H1 (cell line): Measurements from ENCODE around the gene TMEM150A. TPM values are rescaled to one million over a fixed set of nuclear protein-coding genes. Genes with fewer than 3 reads are reported as not detected.

ENCODE experiments used
- CTCF ChIA-PET: fragments of 300-600 bp; sonication (Branson Sonifier 250); formaldehyde crosslinking; loops from one replicate; lab custom pipeline; 2021; ENCODE audit not compliant: partially characterized antibody; lab: Charles Lee
- POLR2A ChIA-PET: fragments of 300-600 bp; sonication (Branson Sonifier 250); formaldehyde crosslinking; loops from one replicate; lab custom pipeline; 2021; ENCODE audit warnings: inconsistent platforms; ENCODE audit not compliant: partially characterized antibody; lab: Charles Lee
- DNase-seq, 2 experiments: peaks; one replicate each; pipeline versions ENCODE4 v3.0.0 to v3.0.0-alpha.2; 2010 to 2022; ENCODE audit warnings: low spot score in 2 of 2, low read depth in 1 of 2, mixed read lengths in 1 of 2
- FAIRE-seq: peaks from 2 replicates; lab custom pipeline; 2011; peaks lifted over from hg19 to GRCh38; lab: Jason Lieb, UNC
- H2AFZ ChIP-seq: 2 replicates; pipeline ENCODE4 v1.8.1; 2012; ENCODE audit warnings: low read length, inconsistent platforms
- H2AK5ac ChIP-seq: 2 replicates; pipeline ENCODE4 v1.6.1; 2013; ENCODE audit warnings: low read depth, low read length
- H2BK120ac ChIP-seq: replicated peaks from 2 replicates; pipeline ENCODE3; 2013; ENCODE audit warnings: low read depth, low read length, inconsistent platforms
- H2BK12ac ChIP-seq: 2 replicates; pipeline ENCODE4 v1.6.1; 2013; ENCODE audit warnings: low read depth, low read length
- H2BK15ac ChIP-seq: 2 replicates; pipeline ENCODE4 v1.6.1; 2013; ENCODE audit warnings: low read length
- H2BK20ac ChIP-seq: 2 replicates; pipeline ENCODE4 v1.6.1; 2013; ENCODE audit warnings: low read length
- H2BK5ac ChIP-seq: 2 replicates; pipeline ENCODE4 v1.6.1; 2013; ENCODE audit warnings: low read depth, low read length
- H3K14ac ChIP-seq: 2 replicates; pipeline ENCODE4 v1.6.1; 2013; ENCODE audit warnings: inconsistent platforms; ENCODE audit not compliant: insufficient read length
- H3K18ac ChIP-seq: 2 replicates; pipeline ENCODE4 v1.6.1; 2013; ENCODE audit warnings: low read length; ENCODE audit errors: extremely low read depth
- H3K23ac ChIP-seq: 2 replicates; pipeline ENCODE4 v1.6.1; 2013; ENCODE audit warnings: inconsistent platforms; ENCODE audit not compliant: insufficient read length
- H3K23me2 ChIP-seq: 2 replicates; pipeline ENCODE4 v1.6.1; 2013; ENCODE audit warnings: low read depth, low read length
- H3K27ac ChIP-seq: 2 replicates; pipeline ENCODE4 v1.6.1; 2011; ENCODE audit warnings: low read depth, low read length, inconsistent platforms
- H3K27me3 ChIP-seq, 4 experiments: replicated peaks in 1 of 4; 1 replicate in 1 of 4; 2 replicates in 3 of 4; pipeline versions ENCODE4 v1.6.1 to v1.8.1; 2011 to 2013; ENCODE audit warnings: low read length in 3 of 4, mild to moderate bottlenecking in 3 of 4, inconsistent platforms in 2 of 4, mixed read lengths in 2 of 4, moderate library complexity in 1 of 4; ENCODE audit not compliant: control insufficient read depth in 3 of 4, insufficient read depth in 3 of 4; ENCODE audit errors: extremely low read depth in 1 of 4
- H3K36me3 ChIP-seq, 4 experiments: 2 replicates each; pipeline versions ENCODE4 v1.6.1 to v1.8.1; 2011 to 2013; ENCODE audit warnings: mild to moderate bottlenecking in 4 of 4, low read length in 3 of 4, moderate library complexity in 2 of 4, control low read depth in 1 of 4, inconsistent platforms in 1 of 4; ENCODE audit not compliant: insufficient read depth in 4 of 4, control insufficient read depth in 2 of 4
- H3K4ac ChIP-seq: replicated peaks from 2 replicates; pipeline ENCODE3; 2013; ENCODE audit warnings: low read length, low read depth, mixed read lengths, inconsistent platforms; ENCODE audit not compliant: insufficient read length
- H3K4me1 ChIP-seq, 4 experiments: replicated peaks in 1 of 4; 1 replicate in 1 of 4; 2 replicates in 3 of 4; pipeline versions ENCODE4 v1.6.1 to v1.8.1; 2011 to 2013; ENCODE audit warnings: low read length in 3 of 4, inconsistent platforms in 2 of 4, mixed read lengths in 1 of 4; ENCODE audit not compliant: insufficient read depth in 4 of 4, control insufficient read depth in 3 of 4
- H3K4me2 ChIP-seq, 2 experiments: 2 replicates each; pipeline versions ENCODE4 v1.6.1 to v1.8.1; 2011 to 2013; ENCODE audit warnings: low read depth in 2 of 2, low read length in 2 of 2, control low read depth in 1 of 2, inconsistent platforms in 1 of 2, mild to moderate bottlenecking in 1 of 2; ENCODE audit not compliant: insufficient read depth in 1 of 2
- H3K4me3 ChIP-seq, 4 experiments: fragments of 200-600, 300-600 bp in 1 of 4; sonication (generic), shearing (Covaris generic), sonication (Bioruptor Twin) in 1 of 4; 2 replicates each; pipeline versions ENCODE4 v1.5.1 to v1.8.1; 2011 to 2016; ENCODE audit warnings: low read length in 4 of 4, low read depth in 3 of 4, control low read depth in 2 of 4, inconsistent platforms in 2 of 4, mild to moderate bottlenecking in 2 of 4, mixed read lengths in 1 of 4, moderate library complexity in 1 of 4; ENCODE audit not compliant: insufficient read depth in 2 of 4; ENCODE audit errors: extremely low read depth in 1 of 4
- H3K56ac ChIP-seq: replicated peaks from 2 replicates; pipeline ENCODE3; 2013; ENCODE audit warnings: low read depth, mild to moderate bottlenecking, mixed read lengths, low read length, inconsistent platforms; ENCODE audit not compliant: insufficient read length
- H3K79me1 ChIP-seq: 2 replicates; pipeline ENCODE4 v1.6.1; 2013; ENCODE audit warnings: low read depth, low read length, control low read depth
- H3K79me2 ChIP-seq, 2 experiments: 2 replicates each; pipeline versions ENCODE4 v1.6.1 to v1.8.1; 2012 to 2013; ENCODE audit warnings: low read length in 2 of 2, mild to moderate bottlenecking in 2 of 2, inconsistent platforms in 1 of 2; ENCODE audit not compliant: insufficient read depth in 2 of 2, control insufficient read depth in 1 of 2
- H3K9ac ChIP-seq, 4 experiments: replicated peaks in 1 of 4; 1 replicate in 1 of 4; 2 replicates in 3 of 4; pipeline versions ENCODE4 v1.6.1 to v1.8.1; 2011 to 2013; ENCODE audit warnings: low read depth in 3 of 4, low read length in 3 of 4, control low read depth in 2 of 4, mild to moderate bottlenecking in 2 of 4, moderate library complexity in 2 of 4, inconsistent platforms in 1 of 4; ENCODE audit errors: extremely low read depth in 1 of 4
- H3K9me3 ChIP-seq, 2 experiments: 2 replicates each; pipeline versions ENCODE4 v1.6.1 to v1.8.1; 2012 to 2013; ENCODE audit warnings: mild to moderate bottlenecking in 2 of 2, moderate library complexity in 2 of 2, control low read depth in 1 of 2, inconsistent platforms in 1 of 2, low read depth in 1 of 2, low read length in 1 of 2, mixed read lengths in 1 of 2; ENCODE audit not compliant: insufficient read depth in 2 of 2
- H4K20me1 ChIP-seq, 2 experiments: replicated peaks in 1 of 2; 2 replicates each; pipeline versions ENCODE3 to v1.8.1; 2011 to 2013; ENCODE audit warnings: inconsistent platforms in 2 of 2, low read length in 2 of 2, mild to moderate bottlenecking in 1 of 2; ENCODE audit not compliant: insufficient read depth in 2 of 2, control insufficient read depth in 1 of 2
- H4K5ac ChIP-seq: 2 replicates; pipeline ENCODE4 v1.6.1; 2013; ENCODE audit warnings: low read length, low read depth, mixed read lengths, inconsistent platforms; ENCODE audit not compliant: insufficient read length
- H4K8ac ChIP-seq: 2 replicates; pipeline ENCODE4 v1.8.0; 2013; ENCODE audit warnings: mild to moderate bottlenecking, moderate library complexity, low read length, inconsistent platforms; ENCODE audit not compliant: insufficient read depth; ENCODE audit errors: extremely low read depth
- H4K91ac ChIP-seq: replicated peaks from 2 replicates; pipeline ENCODE3; 2013; ENCODE audit warnings: low read length, mixed read lengths, inconsistent platforms; ENCODE audit not compliant: insufficient read length
- ASH2L ChIP-seq: fragments of 200-600, 300-600 bp; sonication (generic); IDR thresholded peaks from one replicate; pipeline ENCODE4 v1.7.1; 2017; ENCODE audit warnings: low read length
- BACH1 ChIP-seq: IDR thresholded peaks from 2 replicates; pipeline ENCODE4 v1.6.1; 2012; ENCODE audit warnings: low read length, improper control_type of control experiment
- CEBPB ChIP-seq: IDR thresholded peaks from 2 replicates; pipeline ENCODE4 v1.6.1; 2012; ENCODE audit warnings: low read depth, low read length
- CREB1 ChIP-seq: IDR thresholded peaks from 2 replicates; pipeline ENCODE4 v1.6.1; 2012; ENCODE audit warnings: inconsistent platforms
- EGR1 ChIP-seq: IDR thresholded peaks from 2 replicates; pipeline ENCODE4 v1.6.1; 2011; ENCODE audit warnings: low read depth, low read length, borderline replicate concordance
- EZH2 ChIP-seq: fragments of 200-600 bp; sonication (generic); IDR thresholded peaks from 2 replicates; pipeline ENCODE4 v1.7.1; 2012; ENCODE audit warnings: low read depth, mild to moderate bottlenecking, moderate library complexity, low read length, inconsistent platforms; ENCODE audit not compliant: severe bottlenecking
- JUND ChIP-seq: IDR thresholded peaks from 2 replicates; pipeline ENCODE4 v1.6.1; 2011; ENCODE audit warnings: mild to moderate bottlenecking, improper control_type of control experiment, low read length
- KDM1A ChIP-seq: fragments of 200-600, 300-600 bp; sonication (generic); IDR thresholded peaks from 2 replicates; pipeline ENCODE4 v1.7.1; 2016; ENCODE audit warnings: mild to moderate bottlenecking, low read length, borderline replicate concordance
- KDM4A ChIP-seq: IDR thresholded peaks from one replicate; pipeline ENCODE4 v1.7.1; 2012; ENCODE audit warnings: low read depth, mild to moderate bottlenecking, moderate library complexity, low read length, inconsistent platforms; ENCODE audit not compliant: severe bottlenecking
- SRF ChIP-seq: IDR thresholded peaks from 2 replicates; pipeline ENCODE4 v1.6.1; 2011; ENCODE audit warnings: mild to moderate bottlenecking, low read depth, low read length, moderate library complexity
- TCF12 ChIP-seq: IDR thresholded peaks from 2 replicates; pipeline ENCODE4 v1.6.1; 2011; ENCODE audit warnings: low read depth, mild to moderate bottlenecking, low read length
- YY1 ChIP-seq: IDR thresholded peaks from 2 replicates; pipeline ENCODE4 v1.6.1; 2011; ENCODE audit warnings: low read depth, mild to moderate bottlenecking, low read length
- WGBS, 2 experiments: shearing (Covaris generic) in 1 of 2; methylation state at CpG; one replicate each; pipeline versions ENCODE4 v1.1.6 to v1.1.7; 2013 to 2015; ENCODE audit warnings: low lambda C conversion rate in 2 of 2, mixed read lengths in 2 of 2, inconsistent platforms in 1 of 2, low coverage in 1 of 2, missing lambda C conversion rate in 1 of 2; ENCODE audit not compliant: insufficient replicate concordance in 2 of 2, insufficient coverage in 1 of 2, insufficient read length in 1 of 2; ENCODE audit errors: extremely low coverage in 1 of 2, missing lambda C conversion rate in 1 of 2; 5-methylcytosine and 5-hydroxymethylcytosine counted together
- polyA plus RNA-seq, 7 experiments: library from polyadenylated mRNA; depleted of rRNA in 3 of 7; stranded (reverse) in 5 of 7; unstranded in 2 of 7; fragments of >200 nt in 5 of 7; fragments of 200-250 nt in 2 of 7; gene quantifications; 1 replicate in 5 of 7; 2 replicates in 1 of 7; 4 replicates in 1 of 7; pipeline versions ENCODE4 v1.2.1 to v1.2.3, GENCODE V29; 2011 to 2013; ENCODE audit warnings: missing spikeins in 2 of 7, mixed read lengths in 2 of 7
- total RNA-seq: library from RNA; stranded (reverse); fragmentation: NEBNext Ultra II Directional; extraction: Animal tissue kit (Norgen Biotek cat#: 25700); gene quantifications from 2 replicates; pipeline ENCODE4 v1.2.1, GENCODE V29; 2021

The TMEM150A gene
- total and polyA plus RNA-seq, 2 of the 8 experiments (the other 6 are each of a cell fraction or from before 2014, with no cell fraction given), result 19.8 to 29.9 TPM

DNA sequence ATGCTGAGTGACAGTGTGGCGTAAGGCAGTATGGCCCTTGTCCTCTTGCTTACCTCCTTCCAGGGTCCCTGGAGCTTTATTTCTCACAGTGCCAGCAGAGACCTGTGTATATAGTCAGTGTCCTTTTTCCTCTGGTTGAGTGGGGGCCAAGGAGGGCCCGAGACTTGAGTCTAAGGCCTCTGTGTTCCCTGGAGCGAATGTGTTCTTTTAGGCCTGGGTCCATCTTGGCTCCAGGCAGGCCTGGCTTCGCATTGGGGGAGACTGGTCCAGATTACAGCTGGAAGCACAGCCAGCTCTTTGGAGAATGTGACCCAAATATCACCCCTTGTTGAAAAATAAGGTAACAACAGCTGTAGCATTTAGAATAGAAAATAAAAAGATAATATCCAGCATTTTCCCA lies 13.3 kb downstream of the TMEM150A start:
- no peak for FAIRE-seq
- Histone ChIP-seq H3K4me1 (peaks cover 0 to 11% (median 3%) of the 10 kb centered on the region in 4 experiments; a peak in 4 of 7 replicates), H3K27ac (no peak overlapping the region), H3K18ac (no peak overlapping the region), H4K8ac (no peak overlapping the region), H4K91ac (no peak overlapping the region), H2AFZ (no peak overlapping the region), H4K20me1 (no peaks in the 10 kb centered on the region), H2BK20ac (no peak overlapping the region), H3K56ac (no peak overlapping the region), H3K23me2 (peaks cover 4% of the 10 kb centered on the region; the same call in 1 of the 2 replicates), H4K5ac (no peak overlapping the region), H3K9me3 (no peaks in the 10 kb centered on the region), H2BK5ac (no peak overlapping the region), H3K9ac (no peak overlapping the region; a peak in 1 of 7 replicates), H3K79me2 (no peaks in the 10 kb centered on the region; a peak in 1 of 4 replicates), H3K36me3 (no peaks in the 10 kb centered on the region), H3K4me3 (no peak overlapping the region), H2BK15ac (no peak overlapping the region), H3K27me3 (peaks cover 4 to 22% (median 12%) of the 10 kb centered on the region in 4 experiments; a peak in 6 of 7 replicates), H3K23ac (no peak overlapping the region), H2AK5ac (no peak overlapping the region), H3K14ac (no peak overlapping the region), H3K79me1 (no peaks in the 10 kb centered on the region), H2BK12ac (no peak overlapping the region), H3K4me2 (no peak overlapping the region), H3K4ac (no peak overlapping the region), H2BK120ac (no peak overlapping the region)
- POLR2A ChIA-PET, result interaction anchor here (1.6 to 2.3 kb wide), 2 partner anchors 12 to 50 kb away, joined by 4 to 8 read pairs; partner anchors contain the start of genes MAT2A and VAMP8
- CTCF ChIA-PET, result no interaction called here
- DNase-seq, result no peak
- WGBS, 2 experiments, result 89% methylated on average over 4 of the region's 4 CpGs; no CpG with 5 or more reads in 1 of the 2 experiments
- TF ChIP-seq SRF (no peak), YY1 (no peak), EZH2 (no peak), KDM1A (no peak), TCF12 (no peak), CEBPB (no peak), KDM4A (no peak), EGR1 (no peak), CREB1 (no peak), JUND (no peak), ASH2L (no peak), BACH1 (no peak)
